Breast epithelium (tissue), 3 donors: ENCODE measurements around the gene HNRNPA2B1.

ENCODE experiments used
- POLR2AphosphoS5 ChIP-seq, 3 donors: sonication (generic); formaldehyde crosslinking; IDR thresholded peaks; one replicate each; pipeline ENCODE4 v1.6.1; 2017; ENCODE audit warnings: antibody characterized with exemption in 3 of 3
- TF ChIP-seq, protein P1 (sequence below), 3 donors: fragments of 450-650 bp; IDR thresholded peaks; one replicate each; pipeline ENCODE4 v1.5.1; 2016 to 2017; ENCODE audit warnings: antibody characterized with exemption in 3 of 3, mild to moderate bottlenecking in 3 of 3, moderate library complexity in 3 of 3

DNA sequence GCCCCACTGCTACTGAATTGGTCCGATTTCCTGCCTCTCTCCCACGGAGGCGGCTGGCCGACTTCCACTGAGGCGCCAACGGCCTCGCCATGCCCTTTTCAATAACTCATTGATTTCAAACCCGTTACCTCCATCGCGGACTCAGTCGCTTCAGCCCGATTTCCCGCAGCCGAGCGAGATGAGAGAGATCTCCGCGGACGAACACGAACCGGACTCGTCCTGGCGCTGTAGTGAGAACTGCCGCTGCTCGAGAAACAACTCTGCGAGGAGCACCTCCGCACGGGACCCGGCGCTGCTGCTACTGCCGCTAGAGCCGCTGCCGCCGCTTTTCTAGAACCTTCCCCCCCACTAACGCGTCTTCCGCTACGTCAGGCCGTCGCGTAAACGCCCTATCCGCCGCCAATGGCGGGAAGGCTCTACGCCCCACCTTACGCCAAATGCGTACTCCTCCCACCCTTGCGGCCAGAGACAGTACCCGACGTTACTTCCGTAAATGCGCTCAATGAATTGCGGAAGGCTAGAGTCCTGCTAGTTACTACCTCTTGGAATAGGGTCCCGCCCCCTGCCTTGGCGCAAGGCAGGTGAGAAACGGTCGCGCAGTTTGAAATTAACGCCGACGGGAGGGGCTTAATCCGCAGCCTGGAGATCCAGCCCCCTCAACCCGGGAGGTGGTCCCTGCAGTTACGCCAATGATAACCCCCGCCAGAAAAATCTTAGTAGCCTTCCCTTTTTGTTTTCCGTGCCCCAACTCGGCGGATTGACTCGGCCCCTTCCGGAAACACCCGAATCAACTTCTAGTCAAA is at the start of gene HNRNPA2B1:
- TF ChIP-seq, protein P1, sequence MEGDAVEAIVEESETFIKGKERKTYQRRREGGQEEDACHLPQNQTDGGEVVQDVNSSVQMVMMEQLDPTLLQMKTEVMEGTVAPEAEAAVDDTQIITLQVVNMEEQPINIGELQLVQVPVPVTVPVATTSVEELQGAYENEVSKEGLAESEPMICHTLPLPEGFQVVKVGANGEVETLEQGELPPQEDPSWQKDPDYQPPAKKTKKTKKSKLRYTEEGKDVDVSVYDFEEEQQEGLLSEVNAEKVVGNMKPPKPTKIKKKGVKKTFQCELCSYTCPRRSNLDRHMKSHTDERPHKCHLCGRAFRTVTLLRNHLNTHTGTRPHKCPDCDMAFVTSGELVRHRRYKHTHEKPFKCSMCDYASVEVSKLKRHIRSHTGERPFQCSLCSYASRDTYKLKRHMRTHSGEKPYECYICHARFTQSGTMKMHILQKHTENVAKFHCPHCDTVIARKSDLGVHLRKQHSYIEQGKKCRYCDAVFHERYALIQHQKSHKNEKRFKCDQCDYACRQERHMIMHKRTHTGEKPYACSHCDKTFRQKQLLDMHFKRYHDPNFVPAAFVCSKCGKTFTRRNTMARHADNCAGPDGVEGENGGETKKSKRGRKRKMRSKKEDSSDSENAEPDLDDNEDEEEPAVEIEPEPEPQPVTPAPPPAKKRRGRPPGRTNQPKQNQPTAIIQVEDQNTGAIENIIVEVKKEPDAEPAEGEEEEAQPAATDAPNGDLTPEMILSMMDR (IDR thresholded peaks at IDR 0.05): peak; percentile 22 to 54 (median 33)
- peak; percentile 100 for TF ChIP-seq POLR2AphosphoS5 (IDR thresholded peaks at IDR 0.05)
